ENCODE data around the gene COQ10A. TPM values are rescaled to one million over a fixed set of nuclear protein-coding genes. Genes with fewer than 3 reads are reported as not detected.

Gene COQ10A
- total RNA-seq, 2 donors from 2014 or later: 20.5 to 23.2 TPM

DNA sequence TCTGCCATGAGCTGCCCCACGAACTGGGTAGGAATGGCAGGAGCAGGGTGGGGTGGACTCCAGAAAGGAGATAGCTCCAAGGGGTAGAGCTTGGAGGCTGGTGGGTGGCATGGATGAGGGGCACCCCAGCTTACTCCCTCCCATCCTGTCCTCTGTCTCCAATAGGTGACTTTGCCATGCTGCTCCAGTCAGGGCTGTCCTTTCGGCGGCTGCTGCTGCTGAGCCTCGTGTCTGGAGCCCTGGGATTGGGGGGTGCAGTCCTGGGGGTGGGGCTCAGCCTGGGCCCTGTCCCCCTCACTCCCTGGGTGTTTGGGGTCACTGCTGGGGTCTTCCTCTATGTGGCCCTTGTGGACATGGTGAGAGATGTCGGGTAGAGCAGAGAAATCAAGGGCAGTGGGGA lies 29.8 kb upstream of the COQ10A start:
- no peak overlapping the region for H3K4me3 ChIP-seq (ENCODE audit: low read length)
- Mint-ChIP-seq H3K27ac (no peak overlapping the region), H3K27me3 (ENCODE audit: insufficient read depth) (peaks cover 8% of the 10 kb centered on the region), H3K36me3 (ENCODE audit: low read depth) (peaks cover 28% of the 10 kb centered on the region), H3K4me3 (no peak overlapping the region), H3K9me3 (no peaks in the 10 kb centered on the region), H3K4me1 (no peaks in the 10 kb centered on the region)
- H3K27me3 ChIP-seq (ENCODE audit: control insufficient read depth, insufficient read depth, low read length, poor library complexity, severe bottlenecking): no peaks in the 10 kb centered on the region
- no peaks in the 10 kb centered on the region for H3K4me1 ChIP-seq (ENCODE audit: control insufficient read depth, insufficient read depth, low read length)
- H3K27ac ChIP-seq (ENCODE audit: low read depth, low read length): no peak overlapping the region
- peaks cover 20% of the 10 kb centered on the region for H3K36me3 ChIP-seq (ENCODE audit: control insufficient read depth, insufficient read depth, low read length)
- TF ChIP-seq, protein P1, sequence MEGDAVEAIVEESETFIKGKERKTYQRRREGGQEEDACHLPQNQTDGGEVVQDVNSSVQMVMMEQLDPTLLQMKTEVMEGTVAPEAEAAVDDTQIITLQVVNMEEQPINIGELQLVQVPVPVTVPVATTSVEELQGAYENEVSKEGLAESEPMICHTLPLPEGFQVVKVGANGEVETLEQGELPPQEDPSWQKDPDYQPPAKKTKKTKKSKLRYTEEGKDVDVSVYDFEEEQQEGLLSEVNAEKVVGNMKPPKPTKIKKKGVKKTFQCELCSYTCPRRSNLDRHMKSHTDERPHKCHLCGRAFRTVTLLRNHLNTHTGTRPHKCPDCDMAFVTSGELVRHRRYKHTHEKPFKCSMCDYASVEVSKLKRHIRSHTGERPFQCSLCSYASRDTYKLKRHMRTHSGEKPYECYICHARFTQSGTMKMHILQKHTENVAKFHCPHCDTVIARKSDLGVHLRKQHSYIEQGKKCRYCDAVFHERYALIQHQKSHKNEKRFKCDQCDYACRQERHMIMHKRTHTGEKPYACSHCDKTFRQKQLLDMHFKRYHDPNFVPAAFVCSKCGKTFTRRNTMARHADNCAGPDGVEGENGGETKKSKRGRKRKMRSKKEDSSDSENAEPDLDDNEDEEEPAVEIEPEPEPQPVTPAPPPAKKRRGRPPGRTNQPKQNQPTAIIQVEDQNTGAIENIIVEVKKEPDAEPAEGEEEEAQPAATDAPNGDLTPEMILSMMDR (conservative IDR thresholded peaks at IDR 0.05): no peak
- 89 to 100% methylated on average over 4 to 5 of the region's 5 CpGs for WGBS, 2 experiments (ENCODE audit: insufficient coverage in 1 of 2, insufficient read length in 1 of 2)
- DNase-seq: no peak
- no peaks in the 10 kb centered on the region for H3K9me3 ChIP-seq (ENCODE audit: control insufficient read depth, low read length)
- H3K9ac ChIP-seq (ENCODE audit: extremely low read depth, low read length, poor library complexity, severe bottlenecking): no peak overlapping the region

DNA sequence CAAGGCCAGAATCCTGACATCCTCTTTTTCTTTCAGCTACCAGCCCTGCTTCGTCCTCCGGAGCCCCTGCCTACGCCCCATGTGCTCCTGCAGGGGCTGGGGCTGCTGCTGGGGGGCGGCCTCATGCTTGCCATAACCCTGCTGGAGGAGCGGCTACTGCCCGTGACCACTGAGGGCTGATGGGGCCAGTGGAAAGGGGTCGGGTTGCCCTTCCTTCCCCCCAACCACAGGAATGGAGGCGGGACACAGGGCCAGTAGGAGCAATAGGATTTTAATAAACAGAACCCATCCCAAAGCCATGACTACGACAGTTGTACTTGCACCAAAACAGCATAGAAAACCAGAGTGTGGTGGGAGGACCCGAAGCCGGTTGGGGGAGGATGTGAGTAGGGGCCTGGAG lies 29.2 kb upstream of the COQ10A start:
- no peak overlapping the region for H3K4me3 Mint-ChIP-seq
- TF ChIP-seq, protein P1 (conservative IDR thresholded peaks at IDR 0.05): no peak
- peak; percentile 65 for DNase-seq

DNA sequence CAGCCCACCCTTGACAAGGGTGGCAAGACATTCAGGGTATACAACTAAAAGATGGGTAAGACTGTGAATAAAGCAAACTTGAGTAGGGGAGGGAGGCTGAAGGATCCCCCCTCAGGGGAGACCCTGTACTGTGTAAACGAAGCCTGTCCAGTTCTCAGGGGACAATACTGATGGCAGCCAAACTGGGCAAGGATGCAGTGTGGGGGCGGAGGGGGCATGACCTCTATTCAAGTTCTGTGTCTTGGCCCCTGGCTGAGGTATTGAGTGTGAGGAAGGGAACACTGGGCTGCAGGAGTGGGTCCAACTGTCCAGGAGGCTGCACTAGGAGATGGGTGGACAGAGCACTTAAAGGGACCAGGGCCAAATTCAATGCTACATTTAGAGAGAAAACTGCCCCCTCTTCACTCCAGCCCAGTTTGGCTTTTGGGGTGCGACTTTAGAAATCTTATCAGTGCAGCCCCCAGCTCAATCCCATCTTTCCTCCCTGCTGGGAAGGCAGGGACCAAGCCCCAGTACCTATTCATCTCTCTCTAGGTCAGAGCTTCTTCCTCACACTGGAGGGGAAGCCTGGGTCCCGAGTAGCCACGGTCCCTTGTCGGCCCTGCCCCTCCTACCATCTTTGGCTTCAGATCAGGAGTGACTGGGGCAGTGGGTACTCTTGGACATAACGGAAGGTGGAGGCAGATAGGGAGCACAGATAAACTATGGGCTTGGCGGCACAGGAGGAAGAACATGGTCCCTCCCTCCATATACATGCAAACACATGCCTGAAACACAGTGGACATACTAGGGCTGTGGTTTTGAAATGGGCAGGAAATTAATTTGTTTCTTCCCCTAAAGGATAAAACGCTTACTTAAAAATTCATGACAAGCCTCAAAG lies 25.1 kb upstream of the COQ10A start:
- Mint-ChIP-seq H3K4me3 (no peak overlapping the region), H3K27ac (no peak overlapping the region), H3K27me3 (ENCODE audit: insufficient read depth) (no peaks in the 10 kb centered on the region), H3K9me3 (no peaks in the 10 kb centered on the region), H3K4me1 (no peaks in the 10 kb centered on the region), H3K36me3 (ENCODE audit: low read depth) (peaks cover 62% of the 10 kb centered on the region)
- TF ChIP-seq, protein P1 (conservative IDR thresholded peaks at IDR 0.05): no peak
- no peak for DNase-seq
- no peak overlapping the region for H3K4me3 ChIP-seq (ENCODE audit: low read length)
- no peaks in the 10 kb centered on the region for H3K9me3 ChIP-seq (ENCODE audit: control insufficient read depth, low read length)
- no peaks in the 10 kb centered on the region for H3K27me3 ChIP-seq (ENCODE audit: control insufficient read depth, insufficient read depth, low read length, poor library complexity, severe bottlenecking)
- no peak overlapping the region for H3K27ac ChIP-seq (ENCODE audit: low read depth, low read length)
- H3K36me3 ChIP-seq (ENCODE audit: control insufficient read depth, insufficient read depth, low read length): peaks cover 60% of the 10 kb centered on the region
- whole genome bisulfite sequencing, 2 experiments (ENCODE audit: insufficient coverage in 1 of 2, insufficient read length in 1 of 2): 88 to 98% methylated on average over 5 to 9 of the region's 9 CpGs
- H3K4me1 ChIP-seq (ENCODE audit: control insufficient read depth, insufficient read depth, low read length): no peaks in the 10 kb centered on the region
- no peak overlapping the region for H3K9ac ChIP-seq (ENCODE audit: extremely low read depth, low read length, poor library complexity, severe bottlenecking)

More for the DNA sequence above, 29.2 kb upstream of the COQ10A start:
- Mint-ChIP-seq H3K9me3 (no peaks in the 10 kb centered on the region), H3K36me3 (ENCODE audit: low read depth) (peaks cover 34% of the 10 kb centered on the region), H3K27ac (no peak overlapping the region), H3K4me1 (no peaks in the 10 kb centered on the region), H3K27me3 (ENCODE audit: insufficient read depth) (peaks cover 8% of the 10 kb centered on the region)
- Histone ChIP-seq H3K4me3 (ENCODE audit: low read length) (no peak overlapping the region), H3K9me3 (ENCODE audit: control insufficient read depth, low read length) (no peaks in the 10 kb centered on the region), H3K36me3 (ENCODE audit: control insufficient read depth, insufficient read depth, low read length) (peaks cover 25% of the 10 kb centered on the region), H3K9ac (ENCODE audit: extremely low read depth, low read length, poor library complexity, severe bottlenecking) (no peak overlapping the region), H3K27ac (ENCODE audit: low read depth, low read length) (no peak overlapping the region), H3K27me3 (ENCODE audit: control insufficient read depth, insufficient read depth, low read length, poor library complexity, severe bottlenecking) (no peaks in the 10 kb centered on the region), H3K4me1 (ENCODE audit: control insufficient read depth, insufficient read depth, low read length) (no peaks in the 10 kb centered on the region)
- 88 to 94% methylated on average over 5 to 11 of the region's 11 CpGs for WGBS, 2 experiments (ENCODE audit: insufficient coverage in 1 of 2, insufficient read length in 1 of 2)
